Stimulated activated CD4-positive, alpha-beta T cell treated with anti-CD3 and anti-CD28 coated beads, Interleukin-4, amount 100 ng/mL, for 4 hours (primary cell): Measurements from ENCODE around the gene CTBS.

Source experiments
- DNase-seq, 2 experiments: peaks; one replicate each; pipeline ENCODE4 v3.0.0-alpha.2; 2020

The CTBS gene

GRCh38 chr1:84505493-84506001 lies 68.7 kb downstream of the CTBS start:
- no peak for DNase-seq

DNA sequence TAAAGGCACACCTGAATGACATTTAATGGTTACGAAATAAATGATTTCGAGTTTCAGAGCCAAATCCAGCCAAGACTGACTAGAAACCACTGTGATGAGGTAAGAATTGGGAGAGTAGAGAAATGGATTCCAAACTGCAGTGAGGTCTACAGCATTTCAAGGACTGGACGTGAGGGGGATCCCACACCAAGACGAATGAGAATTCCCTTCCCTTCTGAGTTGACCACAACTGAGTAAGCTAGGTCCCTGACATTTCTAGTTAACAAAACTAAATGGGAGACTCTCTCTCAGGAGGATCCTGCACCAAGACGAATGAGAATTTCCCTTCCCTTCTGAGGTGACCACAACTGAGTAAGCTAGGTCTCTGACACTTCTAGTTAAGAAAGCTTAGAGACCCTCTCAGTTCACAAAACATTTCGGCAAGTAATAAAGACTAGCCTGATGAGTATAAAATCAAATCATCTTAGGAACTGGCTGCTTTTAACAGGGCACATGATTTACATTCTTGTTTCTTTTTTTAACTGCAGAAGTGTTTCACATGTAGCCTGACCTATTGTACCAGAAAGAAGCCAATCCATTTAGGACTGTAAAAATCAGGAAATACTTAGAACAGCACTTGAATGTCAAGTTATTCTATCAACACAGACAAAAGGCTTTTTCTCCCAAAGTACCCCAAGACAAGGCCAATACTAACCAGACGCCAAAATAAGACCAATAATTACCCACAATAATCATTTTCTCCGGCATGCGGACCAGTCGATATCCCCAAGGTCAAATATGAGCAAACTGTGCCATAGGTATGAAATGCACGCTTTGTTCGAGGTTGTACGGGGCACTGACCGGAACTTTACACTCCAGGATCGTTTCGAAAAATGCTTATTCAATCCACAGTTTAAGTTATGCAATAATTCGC lies 69.4 kb downstream of the CTBS start:
- DNase-seq = no peak

- no peak for DNase-seq
These were observed 71.3 kb downstream of the CTBS start for GRCh38 chr1:84502927-84503326.
